ENCODE results near the gene OSER1.

GRCh38 chr20:44207126-44207723, 3.3 kb downstream of the OSER1 start:
- TF ChIP-seq, protein P1, sequence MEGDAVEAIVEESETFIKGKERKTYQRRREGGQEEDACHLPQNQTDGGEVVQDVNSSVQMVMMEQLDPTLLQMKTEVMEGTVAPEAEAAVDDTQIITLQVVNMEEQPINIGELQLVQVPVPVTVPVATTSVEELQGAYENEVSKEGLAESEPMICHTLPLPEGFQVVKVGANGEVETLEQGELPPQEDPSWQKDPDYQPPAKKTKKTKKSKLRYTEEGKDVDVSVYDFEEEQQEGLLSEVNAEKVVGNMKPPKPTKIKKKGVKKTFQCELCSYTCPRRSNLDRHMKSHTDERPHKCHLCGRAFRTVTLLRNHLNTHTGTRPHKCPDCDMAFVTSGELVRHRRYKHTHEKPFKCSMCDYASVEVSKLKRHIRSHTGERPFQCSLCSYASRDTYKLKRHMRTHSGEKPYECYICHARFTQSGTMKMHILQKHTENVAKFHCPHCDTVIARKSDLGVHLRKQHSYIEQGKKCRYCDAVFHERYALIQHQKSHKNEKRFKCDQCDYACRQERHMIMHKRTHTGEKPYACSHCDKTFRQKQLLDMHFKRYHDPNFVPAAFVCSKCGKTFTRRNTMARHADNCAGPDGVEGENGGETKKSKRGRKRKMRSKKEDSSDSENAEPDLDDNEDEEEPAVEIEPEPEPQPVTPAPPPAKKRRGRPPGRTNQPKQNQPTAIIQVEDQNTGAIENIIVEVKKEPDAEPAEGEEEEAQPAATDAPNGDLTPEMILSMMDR (IDR thresholded peaks at IDR 0.05) = no peak
- no peak for TF ChIP-seq POLR2A (IDR thresholded peaks at IDR 0.05)
- TF ChIP-seq POLR2AphosphoS5 (IDR thresholded peaks at IDR 0.05) = no peak

Data from transverse colon (tissue), 4 donors.